Measurements from ENCODE around the gene AP4S1. TPM values are rescaled to one million over a fixed set of nuclear protein-coding genes. Genes with fewer than 3 reads are reported as not detected.
A peak's percentile ranks its signal among the peaks of the same experiment; 100 is the strongest.

AP4S1 gene
- total RNA-seq, 1 donor: 5.6 TPM

GRCh38 chr14:31068235-31068634 is 42.8 kb downstream of the AP4S1 start:
- no peak overlapping the region for H3K4me3 ChIP-seq (ENCODE audit: low read depth, low read length)
- TF ChIP-seq CTCF (IDR thresholded peaks at IDR 0.05; ENCODE audit: insufficient read depth, low read depth, low read length): no peak
- no peak for DNase-seq (ENCODE audit: low read depth)

GRCh38 chr14:31069343-31069742 is 43.9 kb downstream of the AP4S1 start:
- TF ChIP-seq CTCF (IDR thresholded peaks at IDR 0.05; ENCODE audit: insufficient read depth, low read depth, low read length): no peak
- H3K4me3 ChIP-seq (ENCODE audit: low read depth, low read length): no peak overlapping the region

DNA sequence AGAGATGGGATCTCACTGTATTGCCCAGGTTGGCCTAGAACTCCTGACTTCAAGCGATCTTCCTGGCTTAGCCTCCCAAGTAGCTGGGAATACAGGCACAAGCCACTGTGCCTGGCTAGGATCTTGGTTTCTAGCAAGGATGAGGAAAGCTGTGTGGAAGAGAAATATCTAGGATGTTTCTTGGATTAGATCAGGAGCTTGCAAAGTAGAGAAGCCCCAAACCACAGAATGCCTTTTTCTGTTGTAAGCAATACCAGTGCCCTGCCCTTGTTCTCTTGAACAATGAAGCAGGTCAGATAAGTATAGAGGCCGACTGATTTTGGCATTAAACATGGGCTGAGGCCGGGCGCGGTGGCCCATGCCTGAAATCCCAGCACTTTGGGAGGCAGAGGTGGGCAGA is 45.0 kb downstream of the AP4S1 start:
- no peak overlapping the region for H3K4me3 ChIP-seq (ENCODE audit: low read depth, low read length)
- DNase-seq (ENCODE audit: low read depth): peak; percentile 86
- TF ChIP-seq CTCF (IDR thresholded peaks at IDR 0.05; ENCODE audit: insufficient read depth, low read depth, low read length): no peak

More at GRCh38 chr14:31069343-31069742, 43.9 kb downstream of the AP4S1 start:
- no peak for DNase-seq (ENCODE audit: low read depth)

DNA sequence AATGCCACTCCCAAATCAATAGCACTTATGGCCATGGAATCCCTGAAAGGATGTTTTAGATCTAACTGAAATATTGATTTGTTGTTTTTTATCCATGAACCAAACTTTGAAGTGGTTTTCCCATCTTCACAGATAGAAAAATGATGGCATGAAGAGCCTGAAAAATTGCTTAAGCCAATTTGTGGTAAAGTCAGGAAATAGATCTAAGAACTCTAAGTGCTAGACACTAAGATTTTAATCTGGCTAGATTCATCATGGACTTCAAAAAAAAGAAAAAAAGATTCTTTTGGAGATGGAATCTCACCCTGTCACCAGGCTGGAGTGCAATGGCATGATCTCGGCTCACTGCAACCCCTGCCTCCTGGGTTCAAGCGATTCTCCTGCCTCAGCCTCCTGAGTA is 45.7 kb downstream of the AP4S1 start:
- no peak overlapping the region for H3K4me3 ChIP-seq (ENCODE audit: low read depth, low read length)
- no peak for TF ChIP-seq CTCF (IDR thresholded peaks at IDR 0.05; ENCODE audit: insufficient read depth, low read depth, low read length)
- no peak for DNase-seq (ENCODE audit: low read depth)

- DNase-seq (ENCODE audit: low read depth): no peak
- TF ChIP-seq CTCF (IDR thresholded peaks at IDR 0.05; ENCODE audit: insufficient read depth, low read depth, low read length): no peak
- H3K4me3 ChIP-seq (ENCODE audit: low read depth, low read length): no peak overlapping the region
Measured at GRCh38 chr14:31075144-31075543, 49.7 kb downstream of the AP4S1 start.

- DNase-seq (ENCODE audit: low read depth): no peak
- H3K4me3 ChIP-seq (ENCODE audit: low read depth, low read length): no peak overlapping the region
- TF ChIP-seq CTCF (IDR thresholded peaks at IDR 0.05; ENCODE audit: insufficient read depth, low read depth, low read length): no peak
Measured at GRCh38 chr14:31078766-31079165, 53.3 kb downstream of the AP4S1 start.

DNA sequence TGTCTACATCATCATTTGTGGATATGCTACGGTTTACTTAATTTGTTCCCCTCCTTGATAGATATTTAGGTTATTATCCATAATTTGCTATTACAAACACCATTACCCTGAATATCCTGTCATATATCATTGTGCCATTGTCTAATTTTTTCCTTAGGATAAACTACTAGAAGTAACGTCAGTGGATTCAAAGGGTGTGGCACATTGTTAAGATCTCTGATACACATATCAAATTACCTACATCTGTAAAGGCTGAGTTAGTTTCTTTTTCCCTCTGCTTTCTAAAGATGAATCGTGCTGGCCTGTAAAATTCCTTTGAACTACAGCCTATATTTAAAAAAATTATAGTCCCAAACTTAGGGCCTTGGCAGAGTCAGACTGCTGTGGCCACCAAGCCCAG is 54.6 kb downstream of the AP4S1 start:
- no peak for TF ChIP-seq CTCF (IDR thresholded peaks at IDR 0.05; ENCODE audit: insufficient read depth, low read depth, low read length)
- peak; percentile 37 for DNase-seq (ENCODE audit: low read depth)
- no peak overlapping the region for H3K4me3 ChIP-seq (ENCODE audit: low read depth, low read length)
